Dermis blood vessel endothelial cell (primary cell): ENCODE data around the gene TNKS2. TPM values are rescaled to one million over a fixed set of nuclear protein-coding genes. Genes with fewer than 3 reads are reported as not detected.
A peak's percentile ranks its signal among the peaks of the same experiment; 100 is the strongest.
"Not testable (repeated sequence)": the region's sequence is repeated elsewhere in the genome, so short reads cannot be mapped to it uniquely, and the experiment has no call there.

Source experiments
- DNase-seq: peaks from one replicate; pipeline ENCODE4 v3.0.0; 2010
- total RNA-seq: library from RNA; depleted of rRNA; stranded (reverse); fragments of >200 nt; gene quantifications from 2 replicates; pipeline ENCODE4 v1.2.3, GENCODE V29; 2014

Gene TNKS2
- total RNA-seq, 1 donor from 2014 or later = 68.1 TPM

- no peak for DNase-seq
These were observed 77.6 kb downstream of the TNKS2 start for GRCh38 chr10:91875779-91876178.

DNA sequence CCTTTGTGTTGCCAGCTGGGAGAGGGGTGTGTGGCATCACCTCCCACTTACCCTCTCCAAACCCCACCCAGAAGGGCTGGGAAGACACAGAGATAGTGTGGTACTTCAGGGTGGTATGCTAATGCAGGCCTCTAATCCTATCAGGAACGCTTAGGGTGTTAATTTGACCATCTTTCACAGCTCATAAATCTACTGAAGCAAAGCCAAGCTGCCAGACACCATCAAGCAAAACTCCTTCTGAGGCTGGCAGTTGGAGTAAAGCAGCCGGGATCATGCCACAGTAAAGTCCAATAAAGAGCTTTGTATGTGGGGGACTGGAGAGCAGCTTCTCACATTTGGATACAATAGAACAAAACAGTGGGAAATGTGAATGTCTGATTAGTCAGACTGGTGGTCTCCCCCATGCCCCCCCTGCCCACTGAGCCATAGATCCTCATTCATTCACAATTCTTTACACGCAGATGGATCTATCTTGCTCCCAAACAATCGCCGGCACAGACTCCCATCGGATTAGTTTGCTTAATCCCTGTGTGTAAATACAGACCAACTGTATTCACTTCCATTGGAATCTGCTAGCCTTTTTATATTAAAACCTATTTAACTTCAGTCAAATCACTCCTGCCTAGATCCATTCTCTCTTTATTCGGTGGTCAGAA is 81.4 kb downstream of the TNKS2 start:
- DNase-seq = no peak

DNA sequence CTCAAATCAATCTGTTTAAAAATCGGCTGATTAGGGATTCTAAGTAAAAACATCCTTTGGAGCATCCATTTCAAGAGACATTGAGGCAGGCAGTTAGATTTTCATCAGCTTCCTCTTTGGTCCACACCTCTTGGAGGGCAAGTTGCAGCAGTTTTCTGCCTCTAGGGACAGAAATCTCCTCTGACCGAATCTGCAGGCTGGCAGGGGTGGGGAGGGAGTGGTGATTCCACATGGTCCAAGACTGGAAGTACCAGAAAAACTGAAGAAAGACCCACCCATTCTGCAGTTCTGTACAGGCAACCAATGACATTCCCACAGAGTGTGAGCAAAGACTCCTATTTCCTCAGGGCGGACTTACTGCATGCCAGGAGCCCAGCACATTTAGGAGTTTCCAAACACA is 82.1 kb downstream of the TNKS2 start:
- DNase-seq = no peak

DNA sequence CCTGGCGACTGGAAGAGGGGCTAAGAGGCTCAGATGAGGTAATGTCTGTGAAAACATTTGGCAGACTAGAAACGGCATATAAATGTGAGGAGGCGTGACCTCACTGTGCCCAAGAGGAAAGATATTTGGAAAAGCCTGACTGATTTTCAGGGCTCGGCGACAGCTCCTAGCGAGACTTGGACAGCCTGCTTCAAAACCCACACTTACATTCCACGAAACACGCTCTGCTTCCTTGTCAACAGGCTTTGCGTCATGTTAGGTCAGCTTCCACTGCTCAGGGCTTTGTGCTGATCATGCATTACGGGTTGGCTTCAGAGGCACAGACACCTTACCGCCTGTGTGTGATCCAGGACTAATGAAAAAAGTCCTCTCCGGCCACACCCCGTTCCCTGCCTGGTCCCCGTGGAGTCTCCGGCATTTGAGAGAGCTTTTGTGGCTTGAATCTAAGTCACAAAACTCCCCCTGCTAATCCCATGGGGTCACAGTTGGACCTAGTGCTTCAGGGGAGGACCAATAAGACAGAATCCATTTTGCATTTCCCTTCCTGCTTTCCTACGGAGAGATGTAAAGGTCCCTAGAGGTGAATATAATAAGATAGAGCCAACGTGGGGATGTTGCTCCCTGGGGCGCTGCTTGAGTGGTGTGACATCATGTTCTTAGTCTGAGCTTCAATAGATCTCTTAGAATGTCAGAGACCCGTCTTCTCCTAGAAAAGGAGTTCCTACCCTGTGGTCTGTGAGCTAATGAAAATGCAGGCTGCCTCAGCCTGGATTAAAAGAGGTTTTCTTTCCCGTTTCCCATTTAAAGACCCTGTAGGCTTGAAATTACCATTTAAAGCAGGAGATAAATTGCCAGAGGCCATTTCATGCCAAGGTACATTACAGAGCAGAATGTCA is 85.6 kb downstream of the TNKS2 start:
- DNase-seq = peak; percentile 26

- DNase-seq = no peak
These were observed 86.3 kb downstream of the TNKS2 start for GRCh38 chr10:91884536-91884935.

DNA sequence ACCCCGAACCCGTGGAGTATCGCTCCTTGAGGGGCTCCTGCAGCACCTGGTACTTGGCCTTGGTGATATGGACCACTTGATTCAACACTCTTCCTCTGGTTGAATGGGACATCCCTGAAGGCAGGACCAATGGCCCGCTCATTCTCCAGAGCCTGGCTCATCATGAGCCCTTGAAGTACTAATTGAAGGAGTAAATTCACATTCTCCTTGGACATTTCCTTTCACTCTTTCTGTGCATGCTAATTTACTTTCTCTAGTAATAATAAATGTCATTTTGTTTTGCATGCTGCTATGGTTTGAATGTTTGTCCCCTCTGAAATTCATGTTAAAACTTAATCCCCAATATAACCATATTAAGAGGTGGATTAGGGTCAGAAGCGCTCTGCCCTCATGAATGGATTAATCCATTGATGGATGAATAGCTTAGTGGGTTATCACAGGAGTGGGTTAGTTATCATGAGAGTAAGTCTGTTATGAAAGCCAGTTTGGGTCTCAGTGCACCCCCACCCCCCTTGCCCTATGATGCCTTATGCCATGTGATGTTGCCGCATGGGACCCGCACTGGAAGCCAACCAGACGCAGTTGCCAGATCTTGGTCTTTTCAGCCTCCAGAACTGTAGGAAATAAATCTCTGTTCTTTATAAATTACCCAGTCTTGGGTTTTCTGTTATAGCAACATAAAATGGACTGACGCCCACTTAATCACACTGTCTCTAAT is 87.3 kb downstream of the TNKS2 start:
- no peak for DNase-seq

- DNase-seq = no peak
These were observed 88.7 kb downstream of the TNKS2 start for GRCh38 chr10:91886954-91887271.

DNA sequence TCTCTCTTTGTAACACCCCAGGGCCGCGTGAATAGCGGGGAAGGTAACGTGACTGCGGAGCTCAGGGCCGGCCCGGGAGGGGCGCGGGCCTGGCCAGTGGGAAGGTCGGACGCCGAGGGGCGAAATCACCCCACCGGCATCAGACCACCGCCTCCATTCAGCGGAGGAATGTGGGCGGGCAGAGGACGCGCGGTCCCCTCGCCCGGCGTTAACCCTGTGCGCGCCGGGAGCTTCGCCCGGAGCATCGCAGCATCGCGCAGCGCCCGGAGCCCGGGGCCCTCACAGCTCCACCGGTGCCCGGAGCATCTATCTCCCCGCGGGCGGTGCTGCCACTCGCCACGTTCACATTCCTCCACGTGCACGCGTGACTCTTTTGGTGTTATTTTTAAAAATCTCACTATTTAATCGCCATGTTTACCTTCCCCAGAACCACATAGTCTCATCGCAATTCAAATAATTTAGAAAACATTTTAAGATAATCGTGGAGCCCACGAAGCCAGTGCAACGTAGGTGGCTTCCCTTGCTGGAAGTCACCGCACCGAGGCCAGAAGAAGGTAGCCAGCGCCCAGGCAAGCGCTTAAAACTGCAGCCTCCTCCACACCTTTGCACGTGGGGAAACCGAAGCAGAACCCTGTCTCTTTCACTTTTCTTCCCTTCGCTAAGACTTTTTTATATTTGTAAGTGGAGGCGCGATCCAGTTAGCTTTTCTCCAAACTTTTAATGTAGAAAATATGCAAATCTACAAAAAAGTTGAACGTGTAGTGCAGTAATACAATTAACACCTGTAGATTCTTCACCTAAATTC is 89.2 kb downstream of the TNKS2 start:
- DNase-seq = peak; percentile 40

DNA sequence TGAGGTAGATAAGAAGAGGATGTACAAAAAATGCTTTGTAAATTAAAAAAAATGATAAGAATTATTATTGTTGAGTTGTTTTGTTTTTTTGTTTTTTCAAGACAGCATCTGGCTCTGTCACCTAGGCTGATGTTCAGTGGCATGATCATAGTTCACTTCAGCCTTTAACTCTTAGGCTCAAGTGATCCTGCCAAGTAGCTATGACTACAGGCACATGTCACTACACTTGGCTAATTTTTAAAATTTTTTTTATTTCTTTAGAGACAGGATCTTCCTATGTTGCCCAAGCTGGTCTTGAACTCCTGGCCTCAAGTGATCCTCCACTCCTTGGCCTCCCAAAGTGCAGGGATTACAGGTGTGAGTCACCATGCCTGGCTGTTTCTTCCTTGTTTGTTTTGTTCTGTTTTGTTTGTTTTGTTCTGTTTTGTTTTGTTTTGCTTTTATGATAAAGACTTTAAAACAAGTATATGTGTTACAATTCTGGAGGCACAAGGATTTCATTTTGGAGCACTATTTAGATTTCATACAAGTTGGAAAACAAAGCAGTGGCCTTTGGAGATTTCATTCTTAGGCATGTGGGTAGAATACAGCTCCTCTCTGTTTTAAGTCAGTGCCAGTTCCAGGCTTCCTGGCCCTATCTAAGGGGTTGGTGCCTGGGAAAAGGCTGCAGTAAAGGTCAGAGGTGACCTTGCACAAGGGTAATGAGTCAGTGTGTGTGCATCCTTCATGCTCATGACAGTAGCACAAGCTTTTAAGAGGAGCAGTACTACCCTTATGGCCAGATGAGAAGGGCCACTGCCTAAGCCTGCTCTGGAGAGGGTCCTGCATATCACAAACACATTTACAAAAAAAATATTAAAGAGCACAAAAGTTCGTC is 93.1 kb downstream of the TNKS2 start:
- peak; percentile 81 for DNase-seq

GRCh38 chr10:91893051-91893450 is 94.8 kb downstream of the TNKS2 start:
- no peak for DNase-seq

- DNase-seq = not testable (repeated sequence)
These were observed 96.0 kb downstream of the TNKS2 start for GRCh38 chr10:91894261-91894685.

GRCh38 chr10:91896212-91896756 is 98.1 kb downstream of the TNKS2 start:
- no peak for DNase-seq

- DNase-seq = no peak
These were observed 99.2 kb downstream of the TNKS2 start for GRCh38 chr10:91897421-91897820.

DNA sequence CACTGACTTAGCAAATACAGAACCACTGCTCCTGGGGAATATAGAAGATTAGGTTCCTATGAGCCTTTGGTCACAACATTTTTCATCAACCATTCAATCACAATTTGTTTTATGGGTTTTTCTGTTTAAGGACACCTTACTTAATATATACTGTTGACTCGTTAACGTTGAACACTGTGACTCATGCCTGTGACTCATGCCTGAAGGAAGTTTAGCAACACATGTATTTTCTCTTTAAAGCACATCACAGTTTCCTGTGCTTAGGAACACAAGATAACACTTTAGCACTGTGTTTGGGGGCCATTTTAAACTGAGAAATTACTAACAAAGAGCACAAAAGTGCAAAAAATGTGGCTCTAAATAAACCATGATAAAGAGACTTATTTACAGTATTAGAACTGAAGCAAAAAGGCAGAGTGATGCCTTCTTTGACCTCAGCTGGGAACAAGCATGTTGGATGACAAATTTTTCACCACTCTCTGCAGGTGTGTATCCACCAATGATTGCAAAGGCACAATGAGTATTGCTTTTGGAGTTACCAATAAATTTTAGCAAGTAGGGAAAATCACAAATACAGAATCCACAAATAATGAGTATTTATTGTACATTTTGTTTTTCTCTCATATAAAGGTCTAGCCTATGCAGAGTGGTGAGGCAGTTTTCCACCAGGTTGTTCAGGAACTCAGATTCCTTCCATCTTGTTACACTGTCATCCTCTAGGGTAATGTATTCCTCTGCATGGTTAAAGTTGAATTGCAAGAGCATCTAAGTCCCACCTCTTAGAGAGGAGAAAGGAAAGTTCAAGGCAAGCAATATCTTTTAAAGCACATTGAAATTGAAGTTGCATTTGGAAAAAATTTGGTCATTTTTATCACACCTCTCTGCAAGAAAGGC is 103.8 kb downstream of the TNKS2 start:
- peak; percentile 94 for DNase-seq

DNA sequence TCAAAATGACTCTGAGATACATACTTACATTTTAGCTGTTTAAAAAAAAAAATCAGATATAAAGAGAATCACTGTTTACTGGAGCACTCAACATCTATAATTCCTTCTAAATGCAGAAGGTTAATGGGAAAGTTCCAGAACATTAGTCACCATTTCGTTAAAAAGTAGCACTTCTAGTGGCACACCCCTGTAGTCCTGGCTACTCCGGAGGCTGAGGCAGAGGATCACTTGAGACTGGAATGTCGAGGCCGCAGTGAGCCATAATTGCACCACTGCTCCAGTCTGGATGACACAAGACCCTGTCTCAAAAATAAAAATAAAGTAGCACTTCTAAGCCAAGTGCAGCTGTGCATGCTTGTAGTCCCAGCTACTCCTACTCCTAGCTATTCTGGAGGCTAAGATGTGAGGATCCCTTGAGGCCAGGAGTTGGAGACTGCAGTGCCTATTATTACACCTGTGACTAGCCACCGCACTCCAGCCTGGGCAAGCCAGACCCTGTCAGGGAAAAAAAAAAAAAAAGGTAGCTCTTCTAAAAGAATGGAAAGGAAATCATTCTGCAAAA is 108.9 kb downstream of the TNKS2 start:
- no peak for DNase-seq

- no peak for DNase-seq
These were observed 109.7 kb downstream of the TNKS2 start for GRCh38 chr10:91907914-91908336.

DNA sequence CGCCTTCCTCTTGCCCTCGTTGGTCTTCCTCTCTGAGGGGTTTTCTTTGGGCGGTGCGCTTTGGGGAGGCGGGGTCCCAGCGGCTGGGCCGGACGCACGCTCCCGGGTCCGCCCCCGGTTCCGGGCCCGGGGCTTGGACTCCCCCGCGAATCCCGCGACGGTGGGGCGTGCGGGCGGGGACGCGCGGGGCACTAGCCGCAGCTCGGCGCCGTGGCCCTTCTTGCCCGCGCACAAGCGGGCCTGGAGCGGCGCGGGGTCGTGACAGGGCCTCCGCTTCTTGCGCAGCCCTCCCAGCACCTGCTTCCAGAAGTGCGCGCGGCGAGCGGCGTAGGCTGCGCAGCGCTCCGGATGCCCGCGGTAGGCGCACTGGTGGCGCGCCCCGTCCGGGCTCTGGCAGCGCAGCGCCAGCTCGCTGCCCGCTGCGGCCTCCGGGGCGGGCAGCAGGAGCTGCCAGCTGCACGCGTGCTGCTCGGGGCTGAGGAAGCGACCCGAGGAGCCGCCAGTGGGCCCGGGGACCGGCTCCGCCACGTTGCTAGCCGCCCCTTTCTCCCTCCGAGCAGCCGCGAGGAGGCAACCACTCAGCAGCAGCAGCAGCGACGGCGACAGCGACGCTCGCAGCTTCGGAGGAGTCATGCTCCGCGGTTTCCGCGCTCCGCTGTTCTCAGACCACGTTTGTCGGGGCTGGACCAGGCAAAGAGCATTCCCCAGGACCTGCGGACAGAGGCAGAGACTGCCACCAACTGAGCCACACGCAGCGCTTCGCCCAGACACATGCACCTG is 110.3 kb downstream of the TNKS2 start:
- DNase-seq = peak; percentile 82

DNA sequence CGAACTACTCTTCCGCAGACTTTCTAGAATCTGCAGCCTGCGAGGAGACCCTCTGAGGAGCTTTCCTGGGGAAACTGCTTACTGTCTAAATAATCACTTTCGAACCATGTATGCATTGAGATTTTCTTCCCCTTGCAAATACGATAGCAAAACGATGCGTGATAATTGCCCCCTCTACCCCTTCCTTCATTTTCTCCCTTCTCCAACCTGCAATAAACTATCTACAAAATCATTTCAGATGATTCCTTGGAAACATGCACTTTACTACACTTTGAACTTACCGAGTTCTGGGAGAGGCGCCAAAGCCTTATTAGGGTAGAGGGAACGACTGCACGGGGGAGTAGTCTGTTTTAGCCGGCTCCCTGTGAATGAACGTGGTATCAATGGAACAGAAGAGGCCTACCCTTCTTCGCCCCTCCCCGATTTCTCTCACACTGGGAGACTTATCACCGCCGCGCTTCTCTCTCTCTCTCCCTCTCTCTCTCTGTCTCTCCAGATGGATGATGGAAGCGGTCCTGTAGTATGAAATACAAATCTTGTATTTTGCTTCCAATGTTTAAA is 111.0 kb downstream of the TNKS2 start, which contains the start of gene FGFBP3:
TSS of gene FGFBP3 (minus strand) at position 370 of the 561 bp plus-strand sequence. CDS start 517 bp downstream, outside the sequence.
- peak; percentile 19 for DNase-seq
